Measurements from ENCODE around the gene ACKR1.

The ACKR1 gene

DNA sequence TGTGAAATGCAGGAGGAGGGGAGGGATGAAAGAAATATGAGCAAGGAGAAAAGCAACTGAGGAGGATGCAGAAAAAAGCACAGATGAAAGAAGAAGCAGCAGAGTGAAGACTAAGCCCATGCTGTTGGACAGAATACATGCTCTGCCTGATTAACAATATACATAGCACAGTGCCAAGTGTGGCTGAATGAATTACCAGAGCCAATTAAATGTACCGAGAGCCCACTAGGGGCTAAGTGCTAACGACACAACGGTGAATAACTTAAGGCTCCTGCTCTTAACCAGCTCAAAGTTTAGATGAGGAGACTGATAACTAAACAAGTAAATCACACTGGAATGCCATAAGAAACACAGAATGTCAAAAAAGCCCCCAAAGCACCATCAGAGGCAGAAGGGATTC is 17.6 kb upstream of the ACKR1 start:
- Histone ChIP-seq H3K9ac (ENCODE audit: low read depth in 1 of 2, low read length in 2 of 2) (no peak overlapping the region), H3K9me3 (ENCODE audit: control insufficient read depth in 1 of 2, low read length in 2 of 2) (no peaks in the 10 kb centered on the region), H3K4me3 (ENCODE audit: low read depth in 1 of 2, low read length in 2 of 2) (no peak overlapping the region), H3K36me3 (ENCODE audit: control insufficient read depth in 1 of 2, insufficient read depth in 2 of 2, low read length in 2 of 2) (no peaks in the 10 kb centered on the region), H3K4me1 (ENCODE audit: control insufficient read depth in 1 of 2, insufficient read depth in 2 of 2, low read length in 2 of 2) (no peaks in the 10 kb centered on the region), H3K27me3 (ENCODE audit: control insufficient read depth in 1 of 2, insufficient read depth in 2 of 2, low read length in 2 of 2) (peaks cover 16 to 30% of the 10 kb centered on the region in 2 donors), H3K27ac (ENCODE audit: low read depth, low read length) (no peak overlapping the region)

DNA sequence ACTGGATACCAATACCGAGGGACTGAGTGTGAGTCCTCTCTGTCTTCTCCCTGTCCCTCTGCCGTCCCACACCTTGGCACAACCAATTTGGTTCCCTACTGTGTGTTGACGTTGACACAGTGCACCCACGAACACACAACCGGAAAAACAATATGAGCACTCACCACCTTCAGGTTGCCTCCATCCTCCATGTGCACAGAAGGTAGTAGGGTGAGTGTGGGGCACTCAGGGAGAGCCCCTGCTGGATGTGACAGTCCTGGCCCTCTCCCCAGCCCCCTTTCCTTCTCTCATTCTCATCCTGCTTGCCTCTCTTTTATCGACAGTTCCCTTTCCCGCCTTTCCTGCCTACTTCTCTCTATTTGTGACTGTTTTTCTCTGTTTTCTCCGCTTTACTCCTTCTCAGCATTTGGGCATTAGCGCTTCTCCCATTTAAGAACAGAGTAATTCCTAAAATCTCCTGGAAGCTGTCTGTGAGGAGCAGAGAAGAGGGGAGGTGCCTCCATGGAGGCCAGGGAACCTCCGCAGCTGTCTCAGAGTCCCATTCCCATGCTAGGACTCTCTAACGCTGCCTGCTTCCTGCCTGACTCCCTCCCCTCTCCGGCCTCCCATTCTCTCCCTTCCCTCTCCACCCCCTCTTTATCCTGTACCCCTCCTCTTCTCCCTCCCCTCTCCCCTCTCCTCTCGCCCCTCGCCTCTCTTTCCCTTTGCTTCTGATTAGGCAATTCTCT is 16.9 kb upstream of the ACKR1 start:
- Histone ChIP-seq H3K27me3 (ENCODE audit: control insufficient read depth in 1 of 2, insufficient read depth in 2 of 2, low read length in 2 of 2) (peaks cover 16 to 30% of the 10 kb centered on the region in 2 donors), H3K9me3 (ENCODE audit: control insufficient read depth in 1 of 2, low read length in 2 of 2) (no peaks in the 10 kb centered on the region), H3K27ac (ENCODE audit: low read depth, low read length) (no peak overlapping the region), H3K4me1 (ENCODE audit: control insufficient read depth in 1 of 2, insufficient read depth in 2 of 2, low read length in 2 of 2) (no peaks in the 10 kb centered on the region), H3K36me3 (ENCODE audit: control insufficient read depth in 1 of 2, insufficient read depth in 2 of 2, low read length in 2 of 2) (no peaks in the 10 kb centered on the region), H3K9ac (ENCODE audit: low read depth in 1 of 2, low read length in 2 of 2) (no peak overlapping the region), H3K4me3 (ENCODE audit: low read depth in 1 of 2, low read length in 2 of 2) (peak overlapping the region in 1 of 2 donors; percentile 11)

DNA sequence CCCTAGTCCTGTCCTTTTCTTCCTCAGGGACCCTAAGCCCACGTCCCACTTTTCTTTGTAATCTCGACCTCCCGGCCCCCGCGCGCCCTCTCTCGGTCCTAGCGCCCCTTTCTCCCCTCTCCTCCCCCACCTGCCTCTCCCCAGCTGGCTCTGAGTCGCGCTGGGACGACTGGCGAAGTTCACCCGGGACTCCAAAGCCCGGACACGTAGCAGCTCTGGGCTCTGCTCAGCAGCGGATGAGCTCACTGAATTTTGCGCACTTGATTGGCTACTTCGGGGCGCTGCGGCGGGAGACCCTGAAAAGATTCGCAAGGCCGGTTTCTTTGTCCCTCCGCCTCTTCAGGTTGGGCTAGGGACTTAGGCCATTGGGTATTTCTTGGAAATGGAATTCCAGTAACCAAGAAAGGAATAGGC is 16.3 kb upstream of the ACKR1 start:
- Histone ChIP-seq H3K9me3 (ENCODE audit: control insufficient read depth in 1 of 2, low read length in 2 of 2) (no peaks in the 10 kb centered on the region), H3K4me3 (ENCODE audit: low read depth in 1 of 2, low read length in 2 of 2) (peak overlapping the region in 1 of 2 donors; percentile 11), H3K27ac (ENCODE audit: low read depth, low read length) (no peak overlapping the region), H3K9ac (ENCODE audit: low read depth in 1 of 2, low read length in 2 of 2) (no peak overlapping the region), H3K36me3 (ENCODE audit: control insufficient read depth in 1 of 2, insufficient read depth in 2 of 2, low read length in 2 of 2) (no peaks in the 10 kb centered on the region), H3K27me3 (ENCODE audit: control insufficient read depth in 1 of 2, insufficient read depth in 2 of 2, low read length in 2 of 2) (peaks cover 16 to 30% of the 10 kb centered on the region in 2 donors), H3K4me1 (ENCODE audit: control insufficient read depth in 1 of 2, insufficient read depth in 2 of 2, low read length in 2 of 2) (no peaks in the 10 kb centered on the region)

DNA sequence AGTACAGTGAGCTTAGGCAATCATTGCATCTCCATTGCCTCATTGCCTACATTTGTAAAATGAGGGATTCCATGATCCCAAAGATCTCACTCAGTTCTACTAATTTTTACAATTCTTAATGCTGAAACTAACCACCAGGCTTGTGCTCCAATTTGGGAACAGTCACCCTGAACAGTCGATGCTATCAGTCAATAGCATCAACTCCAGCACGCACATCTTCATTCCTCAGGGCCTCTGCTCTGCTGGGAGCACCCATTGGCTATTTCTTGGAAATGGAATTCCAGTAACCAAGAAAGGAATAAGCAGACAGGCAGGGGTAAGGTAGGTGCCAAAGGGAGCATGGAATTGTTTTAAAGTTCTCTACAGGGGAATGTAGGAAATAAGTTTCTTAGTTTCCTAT is 14.2 kb upstream of the ACKR1 start:
- Histone ChIP-seq H3K9ac (ENCODE audit: low read depth in 1 of 2, low read length in 2 of 2) (no peak overlapping the region), H3K4me3 (ENCODE audit: low read depth in 1 of 2, low read length in 2 of 2) (no peak overlapping the region), H3K9me3 (ENCODE audit: control insufficient read depth in 1 of 2, low read length in 2 of 2) (no peaks in the 10 kb centered on the region), H3K27me3 (ENCODE audit: control insufficient read depth in 1 of 2, insufficient read depth in 2 of 2, low read length in 2 of 2) (peaks cover 18 to 30% of the 10 kb centered on the region in 2 donors), H3K36me3 (ENCODE audit: control insufficient read depth in 1 of 2, insufficient read depth in 2 of 2, low read length in 2 of 2) (no peaks in the 10 kb centered on the region), H3K4me1 (ENCODE audit: control insufficient read depth in 1 of 2, insufficient read depth in 2 of 2, low read length in 2 of 2) (no peaks in the 10 kb centered on the region), H3K27ac (ENCODE audit: low read depth, low read length) (no peak overlapping the region)

DNA sequence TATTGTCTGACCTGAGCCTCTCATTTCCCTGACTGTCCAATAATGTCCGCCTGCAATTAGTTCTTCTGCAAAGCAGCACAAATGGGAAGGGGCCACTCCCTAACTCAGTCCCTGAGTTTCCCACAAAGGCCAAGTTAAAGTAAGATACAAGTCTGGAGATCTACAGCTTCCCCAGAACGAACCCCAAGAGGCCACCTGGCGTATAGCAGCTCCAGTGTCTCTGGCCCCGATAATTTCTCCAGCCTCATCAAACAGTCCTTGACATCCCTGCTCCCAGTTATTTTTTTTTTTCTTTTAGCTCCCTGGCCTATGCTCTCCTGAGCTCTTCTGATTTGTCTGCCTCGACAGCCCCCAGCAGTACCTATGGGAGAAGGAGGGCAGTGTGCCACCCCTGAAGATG is 8.1 kb upstream of the ACKR1 start:
- H3K9me3 ChIP-seq (ENCODE audit: control insufficient read depth in 1 of 2, low read length in 2 of 2): no peaks in the 10 kb centered on the region
- peaks cover 0 to 2% of the 10 kb centered on the region in 2 donors for H3K27me3 ChIP-seq (ENCODE audit: control insufficient read depth in 1 of 2, insufficient read depth in 2 of 2, low read length in 2 of 2)
- H3K27ac ChIP-seq (ENCODE audit: low read depth, low read length): no peak overlapping the region
- no peaks in the 10 kb centered on the region for H3K36me3 ChIP-seq (ENCODE audit: control insufficient read depth in 1 of 2, insufficient read depth in 2 of 2, low read length in 2 of 2)
- H3K9ac ChIP-seq (ENCODE audit: low read depth in 1 of 2, low read length in 2 of 2): no peak overlapping the region
- no peak overlapping the region for H3K4me3 ChIP-seq (ENCODE audit: low read depth in 1 of 2, low read length in 2 of 2)
- peaks cover 0 to 7% of the 10 kb centered on the region in 2 donors for H3K4me1 ChIP-seq (ENCODE audit: control insufficient read depth in 1 of 2, insufficient read depth in 2 of 2, low read length in 2 of 2)

DNA sequence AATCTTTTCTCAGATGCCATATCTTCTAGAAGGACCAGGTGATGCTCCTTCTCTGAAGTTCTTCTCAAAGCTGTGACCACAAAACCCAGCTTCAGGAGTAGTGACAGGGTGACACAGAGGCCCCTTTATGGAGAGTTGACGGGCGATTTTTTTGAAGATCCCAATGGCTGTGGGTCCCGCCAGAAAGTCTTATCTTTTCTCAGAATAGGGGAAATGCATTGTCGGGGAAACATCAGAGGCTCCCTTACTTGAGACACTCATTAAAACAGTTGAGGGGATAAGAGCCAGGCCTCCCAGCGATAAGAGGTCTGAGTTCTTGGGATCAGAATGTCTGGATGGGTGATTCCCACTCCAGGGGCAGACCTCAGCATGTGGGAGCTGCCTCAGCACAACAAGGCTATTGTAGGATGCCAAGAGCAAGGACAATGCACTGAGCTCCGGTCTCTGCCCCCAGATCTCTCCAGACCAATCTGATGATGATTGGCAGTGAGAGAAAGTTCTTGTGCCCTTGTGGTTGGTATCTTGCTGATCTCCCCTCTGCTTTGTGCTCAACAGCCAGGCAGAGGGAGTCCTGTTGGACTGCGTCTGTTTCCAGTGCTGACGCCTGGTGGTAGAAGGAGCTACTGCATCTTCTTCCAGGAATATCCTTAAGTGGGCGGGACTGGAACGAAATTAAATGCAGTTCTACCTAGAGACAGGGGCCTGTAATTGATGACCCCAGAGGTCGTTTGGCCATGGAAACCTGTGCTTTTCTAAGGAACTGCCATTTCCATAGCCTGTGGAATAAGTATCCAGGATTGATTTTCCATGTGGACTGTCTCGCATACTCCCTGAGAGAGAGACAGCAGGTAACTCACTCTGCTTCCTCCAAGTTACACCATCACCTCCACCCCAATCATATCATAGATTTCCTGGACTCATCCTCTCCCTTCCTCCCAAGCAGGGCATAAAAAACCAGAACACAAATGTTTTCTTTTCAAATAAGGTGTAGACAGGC is 6.8 kb upstream of the ACKR1 start:
- peaks cover 0 to 5% of the 10 kb centered on the region in 2 donors for H3K27me3 ChIP-seq (ENCODE audit: control insufficient read depth in 1 of 2, insufficient read depth in 2 of 2, low read length in 2 of 2)
- no peaks in the 10 kb centered on the region for H3K36me3 ChIP-seq (ENCODE audit: control insufficient read depth in 1 of 2, insufficient read depth in 2 of 2, low read length in 2 of 2)
- H3K9me3 ChIP-seq (ENCODE audit: control insufficient read depth in 1 of 2, low read length in 2 of 2): no peaks in the 10 kb centered on the region
- H3K9ac ChIP-seq (ENCODE audit: low read depth in 1 of 2, low read length in 2 of 2): no peak overlapping the region
- H3K4me1 ChIP-seq (ENCODE audit: control insufficient read depth in 1 of 2, insufficient read depth in 2 of 2, low read length in 2 of 2): peaks cover 0 to 7% of the 10 kb centered on the region in 2 donors
- no peak overlapping the region for H3K4me3 ChIP-seq (ENCODE audit: low read depth in 1 of 2, low read length in 2 of 2)
- no peak overlapping the region for H3K27ac ChIP-seq (ENCODE audit: low read depth, low read length)

DNA sequence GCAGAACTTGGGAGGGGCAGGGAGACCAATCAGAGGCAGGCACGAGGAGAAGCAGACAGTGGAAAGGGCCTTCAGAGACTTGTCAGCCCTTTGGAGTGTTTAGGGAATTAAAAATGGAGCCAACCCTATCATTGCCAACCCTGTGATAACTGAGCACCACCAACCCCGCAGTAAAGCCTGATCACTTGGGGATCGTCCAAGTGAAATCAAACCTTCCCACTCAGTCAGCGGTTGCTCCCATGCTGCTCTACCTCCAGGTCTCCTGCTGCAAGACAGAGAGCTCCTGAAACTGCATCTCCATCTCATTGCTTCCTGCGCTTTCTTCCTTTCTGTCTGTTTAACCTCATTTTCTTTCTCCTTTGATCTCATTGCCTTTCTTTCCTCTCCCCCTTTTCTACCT is 4.8 kb upstream of the ACKR1 start:
- H3K4me1 ChIP-seq (ENCODE audit: control insufficient read depth in 1 of 2, insufficient read depth in 2 of 2, low read length in 2 of 2): peaks cover 0 to 7% of the 10 kb centered on the region in 2 donors
- no peaks in the 10 kb centered on the region for H3K9me3 ChIP-seq (ENCODE audit: control insufficient read depth in 1 of 2, low read length in 2 of 2)
- H3K9ac ChIP-seq (ENCODE audit: low read depth in 1 of 2, low read length in 2 of 2): no peak overlapping the region
- H3K4me3 ChIP-seq (ENCODE audit: low read depth in 1 of 2, low read length in 2 of 2): no peak overlapping the region
- peaks cover 0 to 6% of the 10 kb centered on the region in 2 donors for H3K27me3 ChIP-seq (ENCODE audit: control insufficient read depth in 1 of 2, insufficient read depth in 2 of 2, low read length in 2 of 2)
- H3K27ac ChIP-seq (ENCODE audit: low read depth, low read length): no peak overlapping the region
- no peaks in the 10 kb centered on the region for H3K36me3 ChIP-seq (ENCODE audit: control insufficient read depth in 1 of 2, insufficient read depth in 2 of 2, low read length in 2 of 2)

DNA sequence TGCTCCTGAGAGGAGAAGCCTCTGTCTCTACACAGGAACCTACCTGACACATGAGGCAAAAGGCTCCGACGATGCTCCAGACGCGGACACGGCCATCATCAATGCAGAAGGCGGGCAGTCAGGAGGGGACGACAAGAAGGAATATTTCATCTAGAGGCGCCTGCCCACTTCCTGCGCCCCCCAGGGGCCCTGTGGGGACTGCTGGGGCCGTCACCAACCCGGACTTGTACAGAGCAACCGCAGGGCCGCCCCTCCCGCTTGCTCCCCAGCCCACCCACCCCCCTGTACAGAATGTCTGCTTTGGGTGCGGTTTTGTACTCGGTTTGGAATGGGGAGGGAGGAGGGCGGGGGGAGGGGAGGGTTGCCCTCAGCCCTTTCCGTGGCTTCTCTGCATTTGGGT is 3.9 kb upstream of the ACKR1 start:
- no peak overlapping the region for H3K27ac ChIP-seq (ENCODE audit: low read depth, low read length)
- peaks cover 0 to 13% of the 10 kb centered on the region in 2 donors for H3K27me3 ChIP-seq (ENCODE audit: control insufficient read depth in 1 of 2, insufficient read depth in 2 of 2, low read length in 2 of 2)
- H3K36me3 ChIP-seq (ENCODE audit: control insufficient read depth in 1 of 2, insufficient read depth in 2 of 2, low read length in 2 of 2): no peaks in the 10 kb centered on the region
- H3K4me3 ChIP-seq (ENCODE audit: low read depth in 1 of 2, low read length in 2 of 2): no peak overlapping the region
- no peaks in the 10 kb centered on the region for H3K9me3 ChIP-seq (ENCODE audit: control insufficient read depth in 1 of 2, low read length in 2 of 2)
- peaks cover 0 to 7% of the 10 kb centered on the region in 2 donors for H3K4me1 ChIP-seq (ENCODE audit: control insufficient read depth in 1 of 2, insufficient read depth in 2 of 2, low read length in 2 of 2)
- H3K9ac ChIP-seq (ENCODE audit: low read depth in 1 of 2, low read length in 2 of 2): no peak overlapping the region

DNA sequence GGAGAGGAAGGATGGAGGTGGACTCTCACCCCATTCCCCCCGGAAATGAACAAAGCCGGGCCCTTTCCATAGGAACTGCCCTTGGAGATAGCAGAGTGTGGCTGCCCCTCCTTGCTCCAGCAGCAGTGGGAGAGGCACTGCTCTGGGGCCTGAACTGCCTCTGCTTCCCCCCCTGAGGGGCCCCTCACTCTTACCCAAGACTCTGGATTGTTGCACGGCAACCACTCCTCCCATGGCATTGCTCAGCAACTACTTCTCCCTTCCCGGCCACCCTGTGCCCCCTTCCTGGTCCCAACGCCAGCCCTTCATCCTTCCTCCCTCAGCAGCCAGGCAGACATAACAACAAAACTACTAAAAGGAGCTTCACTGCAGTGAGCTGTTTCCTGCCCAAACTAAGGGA is 3.0 kb upstream of the ACKR1 start:
- H3K4me3 ChIP-seq (ENCODE audit: low read depth in 1 of 2, low read length in 2 of 2): no peak overlapping the region
- H3K27me3 ChIP-seq (ENCODE audit: control insufficient read depth in 1 of 2, insufficient read depth in 2 of 2, low read length in 2 of 2): peaks cover under 1 to 13% of the 10 kb centered on the region in 2 donors
- H3K9me3 ChIP-seq (ENCODE audit: control insufficient read depth in 1 of 2, low read length in 2 of 2): no peaks in the 10 kb centered on the region
- no peak overlapping the region for H3K27ac ChIP-seq (ENCODE audit: low read depth, low read length)
- no peak overlapping the region for H3K9ac ChIP-seq (ENCODE audit: low read depth in 1 of 2, low read length in 2 of 2)
- peaks cover 0 to 7% of the 10 kb centered on the region in 2 donors for H3K4me1 ChIP-seq (ENCODE audit: control insufficient read depth in 1 of 2, insufficient read depth in 2 of 2, low read length in 2 of 2)
- no peaks in the 10 kb centered on the region for H3K36me3 ChIP-seq (ENCODE audit: control insufficient read depth in 1 of 2, insufficient read depth in 2 of 2, low read length in 2 of 2)

DNA sequence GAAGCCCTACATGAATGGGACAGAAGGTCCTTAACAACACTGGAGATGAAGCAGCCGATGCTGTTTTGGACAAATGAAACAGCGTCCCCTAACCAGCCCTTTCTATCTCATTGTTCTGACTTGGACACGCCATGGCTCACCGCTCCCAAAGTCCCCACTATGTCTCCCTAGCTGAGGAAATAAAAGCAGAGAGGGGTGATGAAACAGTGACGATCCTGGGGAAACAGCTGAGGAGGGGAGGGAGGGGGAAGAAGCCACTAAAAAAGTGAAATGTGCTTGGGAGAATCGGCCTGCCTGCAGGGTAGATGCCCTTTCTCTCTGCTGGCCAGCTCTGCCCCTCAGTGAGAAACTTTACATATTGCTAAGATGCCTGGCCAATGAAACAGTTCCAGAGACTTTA is 1.1 kb upstream of the ACKR1 start:
- Histone ChIP-seq H3K9ac (ENCODE audit: low read depth in 1 of 2, low read length in 2 of 2) (no peak overlapping the region), H3K27me3 (ENCODE audit: control insufficient read depth in 1 of 2, insufficient read depth in 2 of 2, low read length in 2 of 2) (peaks cover 12 to 13% of the 10 kb centered on the region in 2 donors), H3K9me3 (ENCODE audit: control insufficient read depth in 1 of 2, low read length in 2 of 2) (no peaks in the 10 kb centered on the region), H3K4me3 (ENCODE audit: low read depth in 1 of 2, low read length in 2 of 2) (no peak overlapping the region), H3K27ac (ENCODE audit: low read depth, low read length) (no peak overlapping the region), H3K36me3 (ENCODE audit: control insufficient read depth in 1 of 2, insufficient read depth in 2 of 2, low read length in 2 of 2) (no peaks in the 10 kb centered on the region), H3K4me1 (ENCODE audit: control insufficient read depth in 1 of 2, insufficient read depth in 2 of 2, low read length in 2 of 2) (peaks cover 0 to 7% of the 10 kb centered on the region in 2 donors)

Measured in duodenal mucosa (tissue), 2 donors.